HL-60 (cell line): ENCODE measurements around the gene SAP30BP.

Experiments used
- DNase-seq, 2 experiments: peaks; one replicate each; pipeline ENCODE4 v3.0.0-alpha.2; 2010 to 2020; ENCODE audit warnings: low read depth in 1 of 2, low spot score in 1 of 2
- H3K27ac ChIP-seq: fragments of 250-450 bp; sonication (Bioruptor Pico); replicated peaks from 2 replicates; pipeline ENCODE4 v1.5.1; 2020; ENCODE audit warnings: mild to moderate bottlenecking, moderate library complexity
- H3K27me3 ChIP-seq: fragments of 250-450 bp; sonication (Bioruptor Pico); 2 replicates; pipeline ENCODE4 v1.5.1; 2021; ENCODE audit warnings: mild to moderate bottlenecking, moderate library complexity; ENCODE audit not compliant: insufficient read depth, poor library complexity, severe bottlenecking
- H3K4me3 ChIP-seq: replicated peaks from 2 replicates; pipeline ENCODE4 v1.5.1; 2011; ENCODE audit warnings: mild to moderate bottlenecking, control low read depth, low read length; ENCODE audit not compliant: insufficient read depth
- CTCF ChIP-seq: IDR thresholded peaks from one replicate; pipeline ENCODE4 v1.5.1; 2011; ENCODE audit warnings: low read length, control low read depth, inconsistent platforms; ENCODE audit not compliant: insufficient read depth
- GABPA ChIP-seq: IDR thresholded peaks from 2 replicates; pipeline ENCODE4 v1.6.1; 2012; ENCODE audit warnings: low read depth
- POLR2AphosphoS5 ChIP-seq: IDR thresholded peaks from 2 replicates; pipeline ENCODE4 v1.6.1; 2012; ENCODE audit warnings: low read depth
- REST ChIP-seq: IDR thresholded peaks from 2 replicates; pipeline ENCODE4 v1.6.1; 2012; ENCODE audit warnings: low read depth; ENCODE audit not compliant: insufficient replicate concordance
- SPI1 ChIP-seq: IDR thresholded peaks from 2 replicates; pipeline ENCODE4 v1.6.1; 2012; ENCODE audit warnings: low read depth, mild to moderate bottlenecking, borderline replicate concordance

Gene SAP30BP

GRCh38 chr17:75665981-75666380 lies 1.2 kb upstream of the SAP30BP start:
- no peak for TF ChIP-seq GABPA
- no peak for TF ChIP-seq REST
- TF ChIP-seq CTCF, result no peak
- no peak for TF ChIP-seq POLR2AphosphoS5
- no peak for TF ChIP-seq SPI1
- no peak for DNase-seq
- Histone ChIP-seq H3K27me3 (no peaks in the 10 kb centered on the region), H3K27ac (no peak overlapping the region), H3K4me3 (peak overlapping the region; percentile 98)

GRCh38 chr17:75667825-75668224 lies 687 bp downstream of the SAP30BP start:
- Histone ChIP-seq H3K4me3 (peak overlapping the region; percentile 98), H3K27me3 (no peaks in the 10 kb centered on the region), H3K27ac (peak overlapping the region; percentile 67)
- DNase-seq, result no peak
- no peak for TF ChIP-seq REST
- no peak for TF ChIP-seq GABPA
- no peak for TF ChIP-seq CTCF
- TF ChIP-seq POLR2AphosphoS5, result no peak
- no peak for TF ChIP-seq SPI1

GRCh38 chr17:75668489-75668888 lies 1.4 kb downstream of the SAP30BP start:
- H3K4me3 ChIP-seq, result no peak overlapping the region; the same call in 1 of the 2 replicates
- TF ChIP-seq REST (no peak), POLR2AphosphoS5 (no peak), CTCF (no peak), SPI1 (no peak), GABPA (no peak)
- DNase-seq, result no peak
- H3K27ac ChIP-seq, result no peak overlapping the region
- no peaks in the 10 kb centered on the region for H3K27me3 ChIP-seq
